Measurements from ENCODE around the gene TRRAP. TPM values are rescaled to one million over a fixed set of nuclear protein-coding genes. Genes with fewer than 3 reads are reported as not detected.

The TRRAP gene
- total and polyA plus RNA-seq, 2 of the 4 experiments (the other 2 are of a cell fraction), result 12.5 to 18.1 TPM

- CTCF ChIA-PET, result no interaction called here
- DNase-seq, result no peak
Observed at GRCh38 chr7:98988641-98989040, 110.3 kb downstream of the TRRAP start.

More at GRCh38 chr7:98988641-98989040, 110.3 kb downstream of the TRRAP start:
- ATAC-seq (ENCODE audit: low read depth), result no peak
- peaks cover 71% of the 10 kb centered on the region for H3K36me3 ChIP-seq (ENCODE audit: control insufficient read depth, insufficient read depth, low read length)
- TF ChIP-seq, protein P1, sequence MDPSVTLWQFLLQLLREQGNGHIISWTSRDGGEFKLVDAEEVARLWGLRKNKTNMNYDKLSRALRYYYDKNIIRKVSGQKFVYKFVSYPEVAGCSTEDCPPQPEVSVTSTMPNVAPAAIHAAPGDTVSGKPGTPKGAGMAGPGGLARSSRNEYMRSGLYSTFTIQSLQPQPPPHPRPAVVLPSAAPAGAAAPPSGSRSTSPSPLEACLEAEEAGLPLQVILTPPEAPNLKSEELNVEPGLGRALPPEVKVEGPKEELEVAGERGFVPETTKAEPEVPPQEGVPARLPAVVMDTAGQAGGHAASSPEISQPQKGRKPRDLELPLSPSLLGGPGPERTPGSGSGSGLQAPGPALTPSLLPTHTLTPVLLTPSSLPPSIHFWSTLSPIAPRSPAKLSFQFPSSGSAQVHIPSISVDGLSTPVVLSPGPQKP (IDR thresholded peaks at IDR 0.05; ENCODE audit: borderline replicate concordance, low read depth, low read length), result no peak
- TF ChIP-seq MAFK (IDR thresholded peaks at IDR 0.05; ENCODE audit: low read depth, low read length) (no peak), POLR2A (IDR thresholded peaks at IDR 0.05; ENCODE audit: low read depth, low read length) (no peak), CTCF (conservative IDR thresholded peaks at IDR 0.05; ENCODE audit: low read depth, low read length) (no peak)
- no peaks in the 10 kb centered on the region for H4K20me1 ChIP-seq (ENCODE audit: insufficient read depth, low read length)
- H3K23ac ChIP-seq (ENCODE audit: low read depth, low read length), result no peak overlapping the region
- intact Hi-C loops (cut with micrococcal nuclease) (loop anchor here (5.0 to 10.0 kb wide), 2 partner anchors 46 to 94 kb away; no protein-coding TSS in a partner anchor), in situ Hi-C loops (cut with MboI; ENCODE audit: low sequenced_read_pairs) (no loop called here), dilution Hi-C loops (cut with HindIII; ENCODE audit: low sequenced_read_pairs, unreplicated experiment) (no loop called here)
- no peak overlapping the region for H3K14ac ChIP-seq (replicated peaks; ENCODE audit: low read depth, low read length)
- no peak overlapping the region for H3K18ac ChIP-seq (ENCODE audit: low read depth, low read length)
- no peak overlapping the region for H3K9ac ChIP-seq (ENCODE audit: low read depth, low read length)
- no peak overlapping the region for H2BK120ac ChIP-seq (ENCODE audit: low read depth, low read length)
- no peak overlapping the region for H4K91ac ChIP-seq (ENCODE audit: insufficient read depth, low read depth, low read length)
- no peak overlapping the region for H2BK15ac ChIP-seq (ENCODE audit: low read depth, low read length)
- no peak overlapping the region for H2BK20ac ChIP-seq (ENCODE audit: low read depth, low read length)
- H3K79me1 ChIP-seq (ENCODE audit: low read depth in 1 of 2, low read length in 2 of 2), result peaks cover 3 to 9% of the 10 kb centered on the region in 2 experiments; a peak in 3 of 4 replicates
- no TSS peak for BruUV-seq (replicated peaks)
- no peak overlapping the region for H4K5ac ChIP-seq (ENCODE audit: low read depth, low read length)
- no peak overlapping the region for H3K4ac ChIP-seq (ENCODE audit: low read depth, low read length)
- H3K4me3 ChIP-seq (ENCODE audit: insufficient read depth, low read depth, low read length), result no peak overlapping the region
- no peaks in the 10 kb centered on the region for H3K27me3 ChIP-seq (ENCODE audit: control insufficient read depth, insufficient read depth, low read length)
- no peaks in the 10 kb centered on the region for H3K4me1 ChIP-seq (ENCODE audit: control insufficient read depth, insufficient read depth, low read length)
- no peak overlapping the region for H2AK5ac ChIP-seq (ENCODE audit: low read depth, low read length)
- WGBS, 2 experiments (ENCODE audit: extremely low coverage in 2 of 2, insufficient read length in 1 of 2), result 99% methylated on average over 13 of the region's 15 CpGs; no CpG with 5 or more reads in 1 of the 2 experiments
- H3K27ac ChIP-seq (ENCODE audit: insufficient read depth, low read length), result no peak overlapping the region
- no peak overlapping the region for H2BK5ac ChIP-seq (ENCODE audit: low read depth, low read length, poor library complexity, severe bottlenecking)
- no peak overlapping the region for H2AFZ ChIP-seq (replicated peaks; ENCODE audit: low read length, poor library complexity)
- no peak overlapping the region for H2AK9ac ChIP-seq (replicated peaks; ENCODE audit: low read depth, low read length, poor library complexity)
- no peaks in the 10 kb centered on the region; the same call in 1 of the 2 replicates for H3K9me3 ChIP-seq (ENCODE audit: control insufficient read depth, insufficient read depth, low read length)
- no peak overlapping the region for H3K4me2 ChIP-seq (ENCODE audit: low read depth, low read length)
- H3K56ac ChIP-seq (ENCODE audit: extremely low read depth, insufficient read depth, low read length), result no peak overlapping the region
- no peak overlapping the region for H4K8ac ChIP-seq (ENCODE audit: low read depth in 2 of 2, low read length in 2 of 2)
- POLR2A ChIA-PET (ENCODE audit: unreplicated experiment), result no interaction called here
- no peaks in the 10 kb centered on the region for H3K9me1 ChIP-seq (ENCODE audit: insufficient read depth, low read length)
